Spleen (tissue), 11 donors: ENCODE data around the gene NUDT3. TPM values are rescaled to one million over a fixed set of nuclear protein-coding genes. Genes with fewer than 3 reads are reported as not detected.

Source experiments
- DNase-seq: peaks from one replicate; pipeline ENCODE4 v3.0.0-alpha.2; 2020
- H3K27ac ChIP-seq, 8 donors: fragments of 200-600 bp; sonication (generic) in 7 of 8; 1 replicate in 4 of 8; 2 replicates in 4 of 8; pipeline versions ENCODE4 v1.5.0 to v1.8.0; 2016 to 2021; ENCODE audit warnings: inconsistent platforms in 4 of 8, mild to moderate bottlenecking in 4 of 8, moderate library complexity in 1 of 8
- H3K27me3 ChIP-seq, 7 donors: fragments of 200-600 bp; sonication (generic) in 6 of 7; replicated peaks in 1 of 7; 1 replicate in 4 of 7; 2 replicates in 3 of 7; pipeline versions ENCODE4 v1.5.0 to v1.8.0; 2016 to 2021; ENCODE audit warnings: inconsistent platforms in 3 of 7, mild to moderate bottlenecking in 1 of 7
- H3K36me3 ChIP-seq, 6 donors: fragments of 200-600 bp; sonication (generic) in 5 of 6; 1 replicate in 4 of 6; 2 replicates in 2 of 6; pipeline versions ENCODE4 v1.5.0 to v1.8.0; 2016 to 2021; ENCODE audit warnings: inconsistent platforms in 2 of 6
- H3K4me1 ChIP-seq, 6 donors: fragments of 200-600 bp; sonication (generic) in 5 of 6; 1 replicate in 3 of 6; 2 replicates in 3 of 6; pipeline versions ENCODE4 v1.5.0 to v1.8.0; 2016 to 2021; ENCODE audit warnings: inconsistent platforms in 3 of 6
- H3K4me3 ChIP-seq, 8 donors: fragments of 200-600 bp; sonication (generic) in 7 of 8; 1 replicate in 4 of 8; 2 replicates in 4 of 8; pipeline versions ENCODE4 v1.5.0 to v1.8.0; 2016 to 2021; ENCODE audit warnings: inconsistent platforms in 4 of 8, mild to moderate bottlenecking in 4 of 8, moderate library complexity in 2 of 8
- H3K9me3 ChIP-seq, 8 donors: fragments of 200-600 bp; sonication (generic) in 7 of 8; 1 replicate in 4 of 8; 2 replicates in 4 of 8; pipeline versions ENCODE4 v1.5.0 to v1.8.0; 2016 to 2021; ENCODE audit warnings: inconsistent platforms in 4 of 8
- CTCF ChIP-seq, 11 experiments: fragments of 200-600 bp in 7 of 11; fragments of 450-650 bp in 4 of 11; sonication (generic) in 4 of 11; IDR thresholded peaks in 8 of 11; conservative IDR thresholded peaks in 3 of 11; 1 replicate in 7 of 11; 2 replicates in 4 of 11; pipeline versions ENCODE4 v1.4.0 to v1.8.0; 2016 to 2021; ENCODE audit warnings: antibody characterized with exemption in 11 of 11, inconsistent platforms in 4 of 11, mild to moderate bottlenecking in 1 of 11
- POLR2A ChIP-seq, 3 donors: fragments of 450-650 bp; IDR thresholded peaks; one replicate each; pipeline ENCODE4 v1.5.1; 2017; ENCODE audit warnings: antibody characterized with exemption in 3 of 3, mild to moderate bottlenecking in 1 of 3
- POLR2AphosphoS5 ChIP-seq, 3 donors: sonication (generic); formaldehyde crosslinking; IDR thresholded peaks; one replicate each; pipeline ENCODE4 v1.5.1; 2017; ENCODE audit warnings: antibody characterized with exemption in 3 of 3
- WGBS, 5 donors: extraction: QIAGEN DNeasy Blood & Tissue Kit in 3 of 5; methylation state at CpG; one replicate each; pipeline versions ENCODE4 v1.1.5 to v1.1.7; 2013 to 2018; 5-methylcytosine and 5-hydroxymethylcytosine counted together
- intact Hi-C: fragments of 100-400 bp; cut with DNase I; formaldehyde crosslinking; loops from one replicate; pipeline ENCODE4 v1.15.0; 2023; ENCODE audit warnings: low total_unique reads
- polyA plus RNA-seq, 3 donors: library from polyadenylated mRNA; stranded (reverse); fragments of 200-250 nt; gene quantifications; one replicate each; pipeline ENCODE4 v1.2.1, GENCODE V29; 2013
- total RNA-seq, 7 donors: library from RNA; depleted of rRNA in 3 of 7; stranded (reverse); fragments of >200 nt in 3 of 7; fragmentation: NEBNext Ultra II Directional in 4 of 7; extraction: Animal tissue kit (Norgen Biotek cat#: 25700) in 4 of 7; gene quantifications; one replicate each; pipeline versions ENCODE4 v1.1.0 to v1.2.1, GENCODE V29; 2016 to 2021
- donor health status: healthy with polysubstance abuse.
- donor health status: DM: no; HTN: no; CAD: no; lungs with moderate emphysema.
- donor health status: DM: no; HTN: no; CAD: no.
- donor health status: Bipolar disorder and iron deficiency.
- donor health status: healthy.
- donor health status: DM: no; HTN: no; CAD: no.
- donor health status: DM: yes; HTN: yes; CAD: no.

Gene NUDT3
- total and polyA plus RNA-seq, 10 donors: 9.2 to 54.2 (median 37.8) TPM

GRCh38 chr6:34298941-34299340 is 93.5 kb downstream of the NUDT3 start:
- intact Hi-C loops: no loop called here
- Histone ChIP-seq H3K27ac (peak overlapping the region in 6 of 8 donors; percentile 0 to 38 (median 15)), H3K9me3 (no peaks in the 10 kb centered on the region), H3K4me3 (no peak overlapping the region), H3K4me1 (peaks cover 16 to 89% (median 55%) of the 10 kb centered on the region in 6 donors), H3K27me3 (no peaks in the 10 kb centered on the region), H3K36me3 (peaks cover 0 to 16% (median 3%) of the 10 kb centered on the region in 6 donors)
- TF ChIP-seq POLR2AphosphoS5 (IDR thresholded peaks at IDR 0.05) (no peak), CTCF (IDR thresholded peaks at IDR 0.05 in 8 of 11, conservative IDR thresholded peaks at IDR 0.05 in 3 of 11) (no peak), POLR2A (IDR thresholded peaks at IDR 0.05) (no peak)
- DNase-seq: no peak
- WGBS, 5 donors: 18 to 65% (median 63%) methylated on average over 2 of the region's 2 CpGs

- H3K36me3 ChIP-seq: peaks cover 0 to 49% (median 24%) of the 10 kb centered on the region in 6 donors
- no peak overlapping the region for H3K4me3 ChIP-seq
- H3K27me3 ChIP-seq: no peaks in the 10 kb centered on the region
- H3K4me1 ChIP-seq: peaks cover 15 to 61% (median 42%) of the 10 kb centered on the region in 6 donors
- TF ChIP-seq CTCF (IDR thresholded peaks at IDR 0.05 in 8 of 11, conservative IDR thresholded peaks at IDR 0.05 in 3 of 11) (no peak), POLR2A (IDR thresholded peaks at IDR 0.05) (no peak), POLR2AphosphoS5 (IDR thresholded peaks at IDR 0.05) (no peak)
- no peaks in the 10 kb centered on the region for H3K9me3 ChIP-seq
- peak overlapping the region in 6 of 8 donors; percentile 17 to 71 (median 62) for H3K27ac ChIP-seq
- 29 to 40% (median 33%) methylated on average over 3 of the region's 3 CpGs for WGBS, 5 donors
- intact Hi-C loops: no loop called here
- no peak for DNase-seq
These were observed 96.7 kb downstream of the NUDT3 start for GRCh38 chr6:34295721-34296120.

- no peak for DNase-seq
- Histone ChIP-seq H3K9me3 (no peaks in the 10 kb centered on the region), H3K27ac (no peak overlapping the region), H3K4me3 (no peak overlapping the region), H3K4me1 (peaks cover 18 to 55% (median 34%) of the 10 kb centered on the region in 6 donors), H3K27me3 (no peaks in the 10 kb centered on the region), H3K36me3 (peaks cover 0 to 50% (median 25%) of the 10 kb centered on the region in 6 donors)
- TF ChIP-seq POLR2AphosphoS5 (IDR thresholded peaks at IDR 0.05): no peak
- no peak for TF ChIP-seq POLR2A (IDR thresholded peaks at IDR 0.05)
- no peak for TF ChIP-seq CTCF (IDR thresholded peaks at IDR 0.05 in 8 of 11, conservative IDR thresholded peaks at IDR 0.05 in 3 of 11)
- intact Hi-C loops: no loop called here
- WGBS, 5 donors: 94 to 98% (median 96%) methylated on average over 3 of the region's 3 CpGs
These were observed 99.5 kb downstream of the NUDT3 start for GRCh38 chr6:34292954-34293353.

- peaks cover 0 to 60% (median 22%) of the 10 kb centered on the region in 6 donors for H3K36me3 ChIP-seq
- WGBS, 5 donors: 86 to 95% (median 92%) methylated on average over 11 of the region's 11 CpGs
- peaks cover 12 to 56% (median 44%) of the 10 kb centered on the region in 6 donors for H3K4me1 ChIP-seq
- no peaks in the 10 kb centered on the region for H3K9me3 ChIP-seq
- intact Hi-C loops: no loop called here
- TF ChIP-seq POLR2AphosphoS5 (IDR thresholded peaks at IDR 0.05) (no peak), POLR2A (IDR thresholded peaks at IDR 0.05) (no peak), CTCF (IDR thresholded peaks at IDR 0.05 in 8 of 11, conservative IDR thresholded peaks at IDR 0.05 in 3 of 11) (no peak)
- H3K27me3 ChIP-seq: no peaks in the 10 kb centered on the region
- peak overlapping the region in 6 of 8 donors; percentile 12 to 69 (median 40) for H3K27ac ChIP-seq
- H3K4me3 ChIP-seq: no peak overlapping the region
- no peak for DNase-seq
These were observed 103.3 kb downstream of the NUDT3 start for GRCh38 chr6:34289137-34289536.
